ENCODE data around the gene HRK.

DNA sequence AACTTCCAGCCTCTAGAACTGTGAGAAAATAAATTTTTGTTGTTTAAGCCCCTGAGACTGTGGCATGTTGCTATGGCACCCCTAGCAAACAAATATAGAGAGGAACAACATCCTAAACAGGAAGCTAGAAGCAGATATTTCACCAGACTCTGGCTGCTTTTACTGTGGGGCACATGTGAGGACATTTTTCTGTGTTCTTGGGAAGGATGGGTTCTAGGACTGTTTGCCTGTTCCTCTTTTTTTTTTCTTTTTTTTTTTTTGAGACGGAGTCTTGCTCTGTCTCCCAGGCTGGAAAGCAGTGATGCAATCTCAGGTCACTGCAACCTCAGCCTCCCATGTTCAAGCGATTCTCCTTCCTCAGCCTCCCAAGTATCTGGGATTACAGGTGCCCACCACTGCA lies 4.2 kb upstream of the HRK start:
- no peak for TF ChIP-seq CTCF (IDR thresholded peaks at IDR 0.05; ENCODE audit: low read depth, low read length, missing input control)
- TF ChIP-seq REST (IDR thresholded peaks at IDR 0.05) = no peak
- TF ChIP-seq SP1 (IDR thresholded peaks at IDR 0.05) = no peak
- no peak for TF ChIP-seq YY1 (IDR thresholded peaks at IDR 0.05)
- TF ChIP-seq, protein P1, sequence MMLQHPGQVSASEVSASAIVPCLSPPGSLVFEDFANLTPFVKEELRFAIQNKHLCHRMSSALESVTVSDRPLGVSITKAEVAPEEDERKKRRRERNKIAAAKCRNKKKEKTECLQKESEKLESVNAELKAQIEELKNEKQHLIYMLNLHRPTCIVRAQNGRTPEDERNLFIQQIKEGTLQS (IDR thresholded peaks at IDR 0.05) = no peak
- no peak for TF ChIP-seq RAD21 (IDR thresholded peaks at IDR 0.05)
